Panc1 (cell line): ENCODE measurements around the gene CLMN. TPM values are rescaled to one million over a fixed set of nuclear protein-coding genes. Genes with fewer than 3 reads are reported as not detected.

Source experiments
- ATAC-seq: fragments of 200-7000 bp; cut with Tn5 transposase; 2 replicates; pipeline ENCODE4 v1.9.1; 2020; ENCODE audit warnings: mild to moderate bottlenecking, moderate library complexity
- BruUV-seq: library from RNA; stranded (reverse); fragments of 400-500 nt; replicated peaks from 2 replicates; lab custom pipeline; 2021; lab: Mats Ljungman, UMichigan
- CTCF ChIA-PET: fragments of 300-600 bp; sonication (Branson Sonifier 250); formaldehyde crosslinking; loops from one replicate; lab custom pipeline; 2022; ENCODE audit warnings: antibody characterized with exemption; lab: Charles Lee
- POLR2A ChIA-PET: fragments of 300-600 bp; sonication (Branson Sonifier 250); formaldehyde crosslinking; loops from one replicate; lab custom pipeline; 2022; ENCODE audit warnings: antibody characterized with exemption; lab: Charles Lee
- DNase-seq: peaks from one replicate; pipeline ENCODE4 v3.0.0-alpha.2; 2010; ENCODE audit warnings: low read depth, low spot score
- H3K27ac ChIP-seq: 2 replicates; pipeline ENCODE4 v1.5.1; 2011; ENCODE audit warnings: mild to moderate bottlenecking, low read length, inconsistent platforms
- H3K27me3 ChIP-seq: fragments of 200-500 bp; sonication (Bioruptor generic); 2 replicates; pipeline ENCODE4 v1.6.0; 2014; ENCODE audit warnings: low read length, inconsistent platforms; ENCODE audit not compliant: control insufficient read depth, insufficient read depth
- H3K36me3 ChIP-seq: fragments of 200-500 bp; sonication (Bioruptor generic); 2 replicates; pipeline ENCODE4 v1.5.1; 2014; ENCODE audit warnings: inconsistent platforms, mild to moderate bottlenecking, low read length, moderate library complexity; ENCODE audit not compliant: control insufficient read depth, insufficient read depth
- H3K4me1 ChIP-seq: 2 replicates; pipeline ENCODE4 v1.5.1; 2011; ENCODE audit warnings: inconsistent platforms, mild to moderate bottlenecking, low read length, moderate library complexity; ENCODE audit not compliant: control insufficient read depth, insufficient read depth
- H3K4me3 ChIP-seq, 2 experiments: 2 replicates each; pipeline ENCODE4 v1.5.1; 2011 to 2012; ENCODE audit warnings: low read depth in 2 of 2, low read length in 2 of 2, mild to moderate bottlenecking in 2 of 2, inconsistent platforms in 1 of 2, moderate library complexity in 1 of 2
- H3K9me3 ChIP-seq: fragments of 200-500 bp; sonication (Bioruptor generic); 2 replicates; pipeline ENCODE4 v1.5.1; 2014; ENCODE audit warnings: low read depth, mild to moderate bottlenecking, inconsistent platforms, low read length, moderate library complexity; ENCODE audit not compliant: control insufficient read depth, insufficient read depth
- POLR2AphosphoS5 ChIP-seq: IDR thresholded peaks from 2 replicates; pipeline ENCODE4 v1.6.1; 2012; ENCODE audit warnings: mild to moderate bottlenecking, low read depth, low read length, moderate library complexity
- SIN3A ChIP-seq: IDR thresholded peaks from 2 replicates; pipeline ENCODE4 v1.6.1; 2012; ENCODE audit warnings: low read depth, mild to moderate bottlenecking, low read length, moderate library complexity, borderline replicate concordance; ENCODE audit not compliant: insufficient read depth
- TCF7L2 ChIP-seq: IDR thresholded peaks from 2 replicates; pipeline ENCODE4 v1.6.1; 2011; ENCODE audit warnings: mild to moderate bottlenecking, low read depth, low read length, inconsistent platforms
- in situ Hi-C: cut with HindIII; loops from 2 replicates; pipeline ENCODE4 v1.10.0; 2016; ENCODE audit warnings: low sequenced_read_pairs, low pct_unique_long_range_greater_than_20kb
- intact Hi-C: fragments of 100-400 bp; cut with micrococcal nuclease; formaldehyde crosslinking; loops from one replicate; pipeline ENCODE4 v1.10.0; 2022; ENCODE audit not compliant: unreplicated experiment
- total RNA-seq: library from RNA; stranded (reverse); gene quantifications from one replicate; pipeline ENCODE4 v1.2.1, GENCODE V29; 2021; ENCODE audit not compliant: unreplicated experiment
- TF ChIP-seq, protein P1 (sequence below): fragments of 450-650 bp; IDR thresholded peaks from 2 replicates; pipeline ENCODE4 v1.5.1; 2017; ENCODE audit warnings: mild to moderate bottlenecking
- TF ChIP-seq, protein P2 (sequence below), 2 experiments: IDR thresholded peaks; 2 replicates each; pipeline ENCODE4 v1.6.1; 2011 to 2012; ENCODE audit warnings: low read depth in 2 of 2, control low read depth in 1 of 2, low read length in 1 of 2, mild to moderate bottlenecking in 1 of 2, moderate library complexity in 1 of 2; ENCODE audit not compliant: insufficient read depth in 1 of 2

Gene CLMN
- total RNA-seq, 1 experiment from 2014 or later, result 34.9 TPM

DNA sequence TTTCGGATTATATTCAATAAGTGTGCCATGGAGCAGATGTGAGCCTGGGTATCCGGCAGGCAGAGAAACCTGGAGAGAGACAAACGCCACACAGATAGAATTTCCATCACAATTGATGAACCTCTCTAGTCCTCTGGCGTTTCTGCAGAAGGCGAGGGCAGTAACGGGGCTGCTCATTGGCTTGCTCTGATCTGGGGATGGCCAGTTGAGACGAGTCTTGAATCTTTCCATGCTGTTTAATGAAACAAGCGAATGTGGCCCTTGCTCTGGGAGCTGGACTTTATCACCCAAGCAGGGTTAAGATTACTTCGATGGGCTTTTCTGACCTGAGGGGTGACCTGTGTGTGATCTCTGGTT, 42.4 kb upstream of the CLMN start:
- TF ChIP-seq POLR2AphosphoS5, result no peak
- no peak for TF ChIP-seq TCF7L2

DNA sequence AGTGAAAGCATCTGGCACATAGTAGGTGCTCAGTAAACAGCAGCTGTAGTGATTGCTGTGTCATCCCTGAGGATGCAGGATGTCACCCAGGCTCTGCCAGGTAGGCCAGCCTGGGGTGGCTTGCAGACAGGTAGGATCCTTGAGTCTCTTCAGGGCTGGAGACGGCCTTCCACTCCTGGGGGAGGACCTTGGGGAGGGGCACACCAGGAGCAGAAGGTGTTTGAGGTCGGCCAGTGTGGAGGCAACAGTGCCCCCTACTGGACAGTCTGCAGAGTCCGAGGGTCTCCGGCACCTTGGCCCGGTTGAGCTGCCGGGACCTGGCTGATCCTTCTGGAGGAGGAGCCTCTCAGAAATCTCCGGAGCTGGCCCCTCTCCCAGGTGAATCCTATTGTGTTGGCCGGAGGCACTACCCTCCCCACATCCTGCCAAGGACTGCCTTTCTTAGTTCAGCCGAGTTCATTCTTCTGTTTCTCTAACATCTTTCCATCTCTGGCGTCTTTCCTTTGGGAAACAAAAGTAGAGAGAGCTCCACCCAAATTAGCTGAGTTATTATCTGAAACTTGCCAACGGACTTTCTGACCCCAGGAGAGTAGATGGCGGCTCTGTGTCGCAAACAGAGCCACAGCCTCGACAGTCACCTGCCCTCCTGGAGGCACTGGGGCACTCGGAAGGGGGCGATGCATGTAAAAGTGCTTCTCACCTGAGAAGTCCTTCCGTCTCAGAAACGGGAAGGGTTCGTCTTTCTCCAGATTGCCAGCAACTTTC, 41.8 kb upstream of the CLMN start:
- Histone ChIP-seq H3K36me3 (no peaks in the 10 kb centered on the region), H3K27ac (no peak overlapping the region), H3K4me1 (no peaks in the 10 kb centered on the region), H3K4me3 (no peak overlapping the region), H3K9me3 (no peaks in the 10 kb centered on the region), H3K27me3 (no peaks in the 10 kb centered on the region)
- CTCF ChIA-PET, result no interaction called here
- in situ Hi-C loops (no loop called here), intact Hi-C loops (no loop called here)
- DNase-seq, result no peak
- TF ChIP-seq TCF7L2, result no peak
- TF ChIP-seq, protein P1, sequence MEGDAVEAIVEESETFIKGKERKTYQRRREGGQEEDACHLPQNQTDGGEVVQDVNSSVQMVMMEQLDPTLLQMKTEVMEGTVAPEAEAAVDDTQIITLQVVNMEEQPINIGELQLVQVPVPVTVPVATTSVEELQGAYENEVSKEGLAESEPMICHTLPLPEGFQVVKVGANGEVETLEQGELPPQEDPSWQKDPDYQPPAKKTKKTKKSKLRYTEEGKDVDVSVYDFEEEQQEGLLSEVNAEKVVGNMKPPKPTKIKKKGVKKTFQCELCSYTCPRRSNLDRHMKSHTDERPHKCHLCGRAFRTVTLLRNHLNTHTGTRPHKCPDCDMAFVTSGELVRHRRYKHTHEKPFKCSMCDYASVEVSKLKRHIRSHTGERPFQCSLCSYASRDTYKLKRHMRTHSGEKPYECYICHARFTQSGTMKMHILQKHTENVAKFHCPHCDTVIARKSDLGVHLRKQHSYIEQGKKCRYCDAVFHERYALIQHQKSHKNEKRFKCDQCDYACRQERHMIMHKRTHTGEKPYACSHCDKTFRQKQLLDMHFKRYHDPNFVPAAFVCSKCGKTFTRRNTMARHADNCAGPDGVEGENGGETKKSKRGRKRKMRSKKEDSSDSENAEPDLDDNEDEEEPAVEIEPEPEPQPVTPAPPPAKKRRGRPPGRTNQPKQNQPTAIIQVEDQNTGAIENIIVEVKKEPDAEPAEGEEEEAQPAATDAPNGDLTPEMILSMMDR, result peak; percentile 75
- POLR2A ChIA-PET, result no interaction called here
- no TSS peak for BruUV-seq
- ATAC-seq, result peak; percentile 69; the same call in 1 of the 2 replicates

More for the DNA sequence above, 42.4 kb upstream of the CLMN start:
- H3K4me3 ChIP-seq, result no peak overlapping the region
- in situ Hi-C loops (no loop called here), intact Hi-C loops (no loop called here)
- no peaks in the 10 kb centered on the region for H3K27me3 ChIP-seq
- no peaks in the 10 kb centered on the region for H3K9me3 ChIP-seq
- ChIA-PET POLR2A (no interaction called here), CTCF (no interaction called here)
- no peak overlapping the region for H3K27ac ChIP-seq
- no peaks in the 10 kb centered on the region for H3K4me1 ChIP-seq
- DNase-seq, result no peak
- BruUV-seq, result no TSS peak
- H3K36me3 ChIP-seq, result no peaks in the 10 kb centered on the region
- ATAC-seq, result no peak

DNA sequence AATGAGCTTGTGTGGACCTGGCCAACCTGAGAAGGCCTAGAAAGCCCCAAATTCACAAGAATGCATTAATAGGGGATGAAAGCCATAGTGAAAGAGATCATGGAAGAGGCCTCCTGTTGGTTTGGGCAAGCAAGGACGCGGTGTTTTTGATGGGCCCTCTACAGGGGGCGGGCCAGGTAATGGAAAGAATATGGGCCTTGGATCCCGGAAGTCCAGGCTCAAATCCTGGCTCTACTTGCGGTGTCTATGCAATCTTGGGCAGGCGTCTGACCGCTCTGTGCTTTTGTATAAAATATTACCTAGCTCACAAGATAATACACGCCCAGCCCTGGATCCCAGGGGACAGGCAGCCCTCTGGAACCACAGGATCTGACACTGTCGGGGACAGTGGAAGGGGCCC, 41.1 kb upstream of the CLMN start:
- Histone ChIP-seq H3K27ac (no peak overlapping the region), H3K9me3 (no peaks in the 10 kb centered on the region), H3K27me3 (no peaks in the 10 kb centered on the region), H3K4me1 (no peaks in the 10 kb centered on the region), H3K4me3 (no peak overlapping the region), H3K36me3 (no peaks in the 10 kb centered on the region)
- in situ Hi-C loops (no loop called here), intact Hi-C loops (no loop called here)
- ATAC-seq, result no peak
- no peak for DNase-seq
- BruUV-seq, result no TSS peak
- TF ChIP-seq POLR2AphosphoS5 (no peak), SIN3A (no peak), TCF7L2 (no peak)
- TF ChIP-seq, protein P2, sequence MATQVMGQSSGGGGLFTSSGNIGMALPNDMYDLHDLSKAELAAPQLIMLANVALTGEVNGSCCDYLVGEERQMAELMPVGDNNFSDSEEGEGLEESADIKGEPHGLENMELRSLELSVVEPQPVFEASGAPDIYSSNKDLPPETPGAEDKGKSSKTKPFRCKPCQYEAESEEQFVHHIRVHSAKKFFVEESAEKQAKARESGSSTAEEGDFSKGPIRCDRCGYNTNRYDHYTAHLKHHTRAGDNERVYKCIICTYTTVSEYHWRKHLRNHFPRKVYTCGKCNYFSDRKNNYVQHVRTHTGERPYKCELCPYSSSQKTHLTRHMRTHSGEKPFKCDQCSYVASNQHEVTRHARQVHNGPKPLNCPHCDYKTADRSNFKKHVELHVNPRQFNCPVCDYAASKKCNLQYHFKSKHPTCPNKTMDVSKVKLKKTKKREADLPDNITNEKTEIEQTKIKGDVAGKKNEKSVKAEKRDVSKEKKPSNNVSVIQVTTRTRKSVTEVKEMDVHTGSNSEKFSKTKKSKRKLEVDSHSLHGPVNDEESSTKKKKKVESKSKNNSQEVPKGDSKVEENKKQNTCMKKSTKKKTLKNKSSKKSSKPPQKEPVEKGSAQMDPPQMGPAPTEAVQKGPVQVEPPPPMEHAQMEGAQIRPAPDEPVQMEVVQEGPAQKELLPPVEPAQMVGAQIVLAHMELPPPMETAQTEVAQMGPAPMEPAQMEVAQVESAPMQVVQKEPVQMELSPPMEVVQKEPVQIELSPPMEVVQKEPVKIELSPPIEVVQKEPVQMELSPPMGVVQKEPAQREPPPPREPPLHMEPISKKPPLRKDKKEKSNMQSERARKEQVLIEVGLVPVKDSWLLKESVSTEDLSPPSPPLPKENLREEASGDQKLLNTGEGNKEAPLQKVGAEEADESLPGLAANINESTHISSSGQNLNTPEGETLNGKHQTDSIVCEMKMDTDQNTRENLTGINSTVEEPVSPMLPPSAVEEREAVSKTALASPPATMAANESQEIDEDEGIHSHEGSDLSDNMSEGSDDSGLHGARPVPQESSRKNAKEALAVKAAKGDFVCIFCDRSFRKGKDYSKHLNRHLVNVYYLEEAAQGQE (IDR thresholded peaks at IDR 0.05; ENCODE audit: insufficient read depth in 1 of 2, low read depth in 2 of 2, low read length in 1 of 2), result no peak
- TF ChIP-seq, protein P1, result no peak
- POLR2A ChIA-PET, result no interaction called here
- CTCF ChIA-PET, result no interaction called here
